ENCODE results near the gene NOS1. TPM values are rescaled to one million over a fixed set of nuclear protein-coding genes. Genes with fewer than 3 reads are reported as not detected.

Gene NOS1
- total RNA-seq, 1 donor from 2014 or later, result 1.9 TPM

- DNase-seq (ENCODE audit: low spot score), result no peak
These were observed 183.1 kb downstream of the NOS1 start for GRCh38 chr12:117178301-117178700.

- DNase-seq (ENCODE audit: low spot score), result no peak
These were observed 189.3 kb downstream of the NOS1 start for GRCh38 chr12:117172168-117172567.

- DNase-seq (ENCODE audit: low spot score), result no peak
These were observed 189.8 kb downstream of the NOS1 start for GRCh38 chr12:117171499-117172162.

- no peak for DNase-seq (ENCODE audit: low spot score)
These were observed 191.9 kb downstream of the NOS1 start for GRCh38 chr12:117169548-117169947.

- no peak for DNase-seq (ENCODE audit: low spot score)
These were observed 192.4 kb downstream of the NOS1 start for GRCh38 chr12:117168976-117169375.

GRCh38 chr12:117167769-117168168 lies 193.7 kb downstream of the NOS1 start:
- DNase-seq (ENCODE audit: low spot score), result no peak

GRCh38 chr12:117166107-117166506 lies 195.3 kb downstream of the NOS1 start:
- no peak for DNase-seq (ENCODE audit: low spot score)

- no peak for DNase-seq (ENCODE audit: low spot score)
These were observed 196.1 kb downstream of the NOS1 start for GRCh38 chr12:117165342-117165741.

- no peak for DNase-seq (ENCODE audit: low spot score)
These were observed 198.8 kb downstream of the NOS1 start for GRCh38 chr12:117162633-117163032.

- no peak for DNase-seq (ENCODE audit: low spot score)
These were observed 199.3 kb downstream of the NOS1 start for GRCh38 chr12:117162167-117162539.

GRCh38 chr12:117161460-117162166 lies 199.8 kb downstream of the NOS1 start:
- no peak for DNase-seq (ENCODE audit: low spot score)

- DNase-seq (ENCODE audit: low spot score), result no peak
These were observed 201.8 kb downstream of the NOS1 start for GRCh38 chr12:117159674-117160073.

GRCh38 chr12:117158911-117159553 lies 202.4 kb downstream of the NOS1 start:
- no peak for DNase-seq (ENCODE audit: low spot score)

Other genes with a start within 250 kb of the NOS1 start
- gene FBXO21, start 171.2 kb downstream of the NOS1 start, total RNA-seq (ENCODE audit: insufficient read depth, low replicate concordance), result 42.4 TPM

Data from umbilical cord (tissue), 2 donors.